GM21576 (cell line): ENCODE results near the gene NRG3.
"Not testable (repeated sequence)": the region's sequence is repeated elsewhere in the genome, so short reads cannot be mapped to it uniquely, and the experiment has no call there.

Source experiments
- ATAC-seq: cut with Tn5 transposase; IDR thresholded peaks from one replicate; pipeline ENCODE4 v1.9.1; 2021; ENCODE audit warnings: mild to moderate bottlenecking, moderate library complexity; ENCODE audit not compliant: unreplicated experiment

Gene NRG3

DNA sequence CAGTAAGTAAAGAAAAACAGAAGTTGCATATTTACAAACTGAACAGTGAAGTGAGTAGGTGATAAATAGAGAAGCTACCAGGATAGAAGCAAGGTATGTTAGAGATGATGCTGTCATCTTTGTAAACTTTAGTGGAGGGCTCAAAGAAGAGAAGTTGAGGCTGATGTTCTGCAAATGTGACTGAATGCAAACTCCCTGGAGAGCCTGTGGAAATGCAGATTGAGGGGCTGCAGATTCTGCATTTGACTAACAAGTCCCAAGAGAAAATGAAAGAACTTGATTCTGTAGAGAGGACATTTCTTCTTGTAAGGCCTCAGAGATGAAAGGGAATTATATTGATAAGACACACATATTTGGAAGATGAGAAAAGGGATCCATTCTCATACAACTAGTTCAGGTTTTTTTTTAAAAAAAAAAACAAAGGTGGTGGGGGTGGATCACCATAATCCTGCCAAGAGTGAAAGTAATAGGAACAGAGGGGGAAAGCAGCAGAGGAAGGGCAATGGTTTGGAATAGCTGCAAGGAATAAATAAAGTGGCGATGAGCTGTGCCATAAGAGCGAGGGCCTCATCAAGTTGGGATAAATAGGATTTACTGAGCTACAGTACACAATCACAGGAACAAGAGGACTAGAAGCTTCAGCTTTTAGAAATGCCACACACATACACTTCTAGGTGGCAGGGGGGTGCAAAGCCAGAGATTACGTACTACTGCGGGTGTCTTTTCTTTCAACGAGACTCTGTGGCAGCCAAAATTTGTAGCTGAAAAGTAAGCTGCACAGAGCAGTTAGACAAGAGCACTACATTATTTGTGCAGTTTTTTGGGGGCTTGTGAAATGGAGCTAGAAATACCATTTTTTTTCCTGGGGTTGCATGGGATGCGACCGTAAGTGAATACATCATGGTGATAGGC, 778.5 kb downstream of the NRG3 start:
- ATAC-seq, result no peak

DNA sequence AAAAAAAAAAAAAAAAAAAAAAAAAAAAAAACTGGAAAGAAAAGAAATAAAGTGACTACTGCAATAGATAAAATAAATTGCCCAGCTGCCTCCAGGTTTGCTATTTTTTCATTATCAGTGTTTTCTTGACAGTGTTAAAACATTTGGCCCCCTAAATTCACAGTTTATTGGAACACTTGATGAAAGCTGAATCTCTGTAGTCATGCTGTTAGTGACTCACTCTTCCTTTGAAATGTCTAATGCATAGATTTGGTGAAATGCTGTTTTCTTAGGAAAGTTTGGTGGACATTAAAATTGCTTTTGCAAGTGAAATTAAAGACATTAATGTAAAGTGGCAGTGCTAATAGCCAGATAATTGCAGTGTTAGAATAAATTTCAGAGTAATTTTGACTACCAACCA, 785.2 kb downstream of the NRG3 start:
- ATAC-seq, result no peak

GRCh38 chr10:82660986-82661385, 786.0 kb downstream of the NRG3 start:
- ATAC-seq, result no peak

DNA sequence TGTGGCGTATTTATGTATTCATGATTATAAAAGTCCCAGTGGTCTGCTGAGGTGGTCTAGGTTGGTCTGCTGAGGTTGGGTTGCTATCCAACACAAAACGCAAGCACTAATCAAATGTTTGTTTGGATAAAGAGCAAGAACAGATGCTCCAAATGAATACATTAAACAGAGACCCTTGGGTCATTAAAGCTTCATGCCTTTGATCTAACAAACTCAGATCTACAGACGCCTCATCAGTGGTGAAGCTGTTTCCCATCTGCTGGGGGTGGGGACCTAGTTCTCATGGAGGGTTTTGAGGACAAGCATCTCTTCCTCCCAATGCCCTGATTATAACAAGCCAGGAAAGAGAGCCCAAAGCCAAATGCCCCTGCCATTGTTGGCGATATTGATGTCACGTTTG, 786.7 kb downstream of the NRG3 start:
- ATAC-seq, result no peak

- no peak for ATAC-seq
These were observed 793.4 kb downstream of the NRG3 start for GRCh38 chr10:82668221-82668895.

GRCh38 chr10:82674036-82674435, 799.0 kb downstream of the NRG3 start:
- no peak for ATAC-seq

- ATAC-seq, result not testable (repeated sequence)
These were observed 802.9 kb downstream of the NRG3 start for GRCh38 chr10:82677932-82678331.

GRCh38 chr10:82678451-82678850, 803.5 kb downstream of the NRG3 start:
- not testable (repeated sequence) for ATAC-seq

- no peak for ATAC-seq
These were observed 805.6 kb downstream of the NRG3 start for GRCh38 chr10:82680608-82681007.

- no peak for ATAC-seq
These were observed 809.0 kb downstream of the NRG3 start for GRCh38 chr10:82683945-82684344.

DNA sequence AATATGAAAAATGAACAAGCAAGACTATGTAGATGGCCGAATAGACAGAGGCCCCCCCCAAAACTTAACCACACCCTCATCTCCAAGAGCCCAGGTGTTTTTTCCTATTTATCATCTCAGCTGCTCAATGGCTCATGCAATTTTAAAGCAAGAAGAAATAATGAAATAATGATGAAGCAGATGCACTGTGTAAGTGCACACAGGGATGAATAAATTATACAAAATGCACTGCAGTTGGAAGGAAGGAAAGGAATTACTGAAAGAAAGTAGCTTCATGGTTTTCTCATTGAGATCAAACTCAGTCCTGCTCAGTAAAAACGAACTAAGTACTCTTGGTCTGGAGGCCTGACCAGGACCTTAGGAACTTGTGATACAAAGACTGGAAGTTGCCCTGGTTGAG, 810.1 kb downstream of the NRG3 start:
- no peak for ATAC-seq

DNA sequence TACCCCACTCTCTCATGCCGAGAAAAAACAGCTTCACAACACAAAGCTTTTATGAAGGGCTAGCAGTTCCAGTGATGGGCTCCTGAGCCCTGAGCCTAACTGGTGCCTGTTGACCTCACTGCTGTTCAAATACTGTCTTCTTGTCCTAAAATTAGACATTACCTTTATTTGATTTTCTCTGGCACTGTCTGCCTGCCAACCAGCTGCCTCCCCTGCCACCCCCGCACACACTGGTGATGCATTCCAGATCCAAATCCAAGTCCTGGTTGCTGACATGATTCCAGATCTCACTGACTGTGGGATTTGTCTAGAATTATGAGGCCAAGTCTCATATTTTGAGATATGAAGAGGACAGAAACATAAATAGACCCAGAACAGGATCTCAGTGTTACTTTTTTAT, 816.2 kb downstream of the NRG3 start:
- no peak for ATAC-seq

GRCh38 chr10:82692458-82692857, 817.5 kb downstream of the NRG3 start:
- no peak for ATAC-seq

- ATAC-seq, result no peak
These were observed 846.8 kb downstream of the NRG3 start for GRCh38 chr10:82721831-82722230.

GRCh38 chr10:82722273-82722672, 847.3 kb downstream of the NRG3 start:
- ATAC-seq, result no peak

- no peak for ATAC-seq
These were observed 861.3 kb downstream of the NRG3 start for GRCh38 chr10:82736305-82736704.

GRCh38 chr10:82737549-82737948, 862.6 kb downstream of the NRG3 start:
- no peak for ATAC-seq

DNA sequence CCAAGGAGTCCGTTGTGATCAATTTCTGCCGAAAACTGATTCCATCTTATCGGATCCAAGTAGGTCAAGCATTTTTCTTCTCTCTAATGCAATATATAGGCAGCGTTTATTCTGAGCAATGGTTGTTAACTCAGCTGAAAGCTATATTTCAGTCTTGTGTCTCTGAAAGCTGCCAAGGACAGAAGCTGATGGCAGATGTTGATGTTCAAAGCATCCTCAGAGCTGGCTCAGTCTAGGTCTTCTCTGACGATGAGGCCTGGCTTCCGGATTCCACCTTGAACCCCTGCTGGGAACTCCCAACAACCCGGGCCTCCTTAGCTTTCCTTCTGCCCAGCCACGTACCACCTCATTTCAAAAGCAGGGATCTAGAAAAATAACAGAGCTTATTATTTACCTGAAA, 863.6 kb downstream of the NRG3 start:
- ATAC-seq, result no peak

DNA sequence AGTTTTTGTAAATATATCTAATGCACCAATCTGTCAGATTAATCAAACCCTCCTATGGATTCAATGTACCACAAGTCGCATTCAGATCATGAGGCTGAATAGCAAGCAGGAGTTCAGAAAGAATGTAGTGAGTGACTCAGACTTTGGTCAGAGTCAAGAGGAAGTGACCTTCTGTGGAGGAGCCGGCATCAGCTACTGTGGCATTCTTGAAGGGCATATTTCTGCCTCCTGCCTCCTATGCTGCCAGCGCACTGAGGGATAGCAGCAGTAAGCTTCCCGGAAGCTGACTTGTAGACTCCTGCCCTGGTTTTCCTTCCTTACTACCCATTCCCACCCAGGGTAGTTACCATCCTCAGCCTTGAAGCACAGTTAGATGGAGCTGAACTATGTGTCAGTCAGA, 867.5 kb downstream of the NRG3 start:
- no peak for ATAC-seq

- ATAC-seq, result no peak
These were observed 867.9 kb downstream of the NRG3 start for GRCh38 chr10:82742898-82743297.

GRCh38 chr10:82750538-82750937, 875.5 kb downstream of the NRG3 start:
- no peak for ATAC-seq

- ATAC-seq, result no peak
These were observed 882.4 kb downstream of the NRG3 start for GRCh38 chr10:82757397-82757796.
